ENCODE data around the gene CUTA.

CUTA gene

GRCh38 chr6:33430334-33430733 lies 12.4 kb upstream of the CUTA start:
- Histone ChIP-seq H3K9me3 (ENCODE audit: control insufficient read depth in 1 of 2, low read length in 2 of 2) (no peaks in the 10 kb centered on the region), H3K27me3 (ENCODE audit: control insufficient read depth in 1 of 2, insufficient read depth in 2 of 2, low read length in 2 of 2) (no peaks in the 10 kb centered on the region), H3K27ac (ENCODE audit: low read depth, low read length) (no peak overlapping the region), H3K36me3 (ENCODE audit: control insufficient read depth in 1 of 2, insufficient read depth in 2 of 2, low read length in 2 of 2) (peaks cover 0 to 3% of the 10 kb centered on the region in 2 donors), H3K9ac (ENCODE audit: low read depth in 1 of 2, low read length in 2 of 2) (no peak overlapping the region), H3K4me3 (ENCODE audit: low read depth in 1 of 2, low read length in 2 of 2) (no peak overlapping the region), H3K4me1 (ENCODE audit: control insufficient read depth in 1 of 2, insufficient read depth in 2 of 2, low read length in 2 of 2) (peaks cover 33 to 47% of the 10 kb centered on the region in 2 donors)

GRCh38 chr6:33429750-33430052 lies 11.8 kb upstream of the CUTA start:
- no peak overlapping the region for H3K9ac ChIP-seq (ENCODE audit: low read depth in 1 of 2, low read length in 2 of 2)
- H3K36me3 ChIP-seq (ENCODE audit: control insufficient read depth in 1 of 2, insufficient read depth in 2 of 2, low read length in 2 of 2): no peaks in the 10 kb centered on the region
- H3K4me1 ChIP-seq (ENCODE audit: control insufficient read depth in 1 of 2, insufficient read depth in 2 of 2, low read length in 2 of 2): peaks cover 38 to 52% of the 10 kb centered on the region in 2 donors
- H3K27ac ChIP-seq (ENCODE audit: low read depth, low read length): no peak overlapping the region
- H3K4me3 ChIP-seq (ENCODE audit: low read depth in 1 of 2, low read length in 2 of 2): no peak overlapping the region
- H3K27me3 ChIP-seq (ENCODE audit: control insufficient read depth in 1 of 2, insufficient read depth in 2 of 2, low read length in 2 of 2): no peaks in the 10 kb centered on the region
- no peaks in the 10 kb centered on the region for H3K9me3 ChIP-seq (ENCODE audit: control insufficient read depth in 1 of 2, low read length in 2 of 2)

- Histone ChIP-seq H3K9me3 (ENCODE audit: control insufficient read depth in 1 of 2, low read length in 2 of 2) (no peaks in the 10 kb centered on the region), H3K36me3 (ENCODE audit: control insufficient read depth in 1 of 2, insufficient read depth in 2 of 2, low read length in 2 of 2) (no peaks in the 10 kb centered on the region), H3K27me3 (ENCODE audit: control insufficient read depth in 1 of 2, insufficient read depth in 2 of 2, low read length in 2 of 2) (no peaks in the 10 kb centered on the region), H3K27ac (ENCODE audit: low read depth, low read length) (no peak overlapping the region), H3K9ac (ENCODE audit: low read depth in 1 of 2, low read length in 2 of 2) (no peak overlapping the region), H3K4me3 (ENCODE audit: low read depth in 1 of 2, low read length in 2 of 2) (peak overlapping the region in 1 of 2 donors; percentile 55), H3K4me1 (ENCODE audit: control insufficient read depth in 1 of 2, insufficient read depth in 2 of 2, low read length in 2 of 2) (peaks cover 42 to 57% of the 10 kb centered on the region in 2 donors)
Measured at GRCh38 chr6:33428966-33429749, 11.3 kb upstream of the CUTA start.

- H3K27me3 ChIP-seq (ENCODE audit: control insufficient read depth in 1 of 2, insufficient read depth in 2 of 2, low read length in 2 of 2): no peaks in the 10 kb centered on the region
- no peaks in the 10 kb centered on the region for H3K9me3 ChIP-seq (ENCODE audit: control insufficient read depth in 1 of 2, low read length in 2 of 2)
- peak overlapping the region; percentile 55 to 60 for H3K4me3 ChIP-seq (ENCODE audit: low read depth in 1 of 2, low read length in 2 of 2)
- H3K36me3 ChIP-seq (ENCODE audit: control insufficient read depth in 1 of 2, insufficient read depth in 2 of 2, low read length in 2 of 2): no peaks in the 10 kb centered on the region
- peak overlapping the region; percentile 55 to 58 for H3K9ac ChIP-seq (ENCODE audit: low read depth in 1 of 2, low read length in 2 of 2)
- H3K27ac ChIP-seq (ENCODE audit: low read depth, low read length): no peak overlapping the region
- peaks cover 42 to 58% of the 10 kb centered on the region in 2 donors for H3K4me1 ChIP-seq (ENCODE audit: control insufficient read depth in 1 of 2, insufficient read depth in 2 of 2, low read length in 2 of 2)
Measured at GRCh38 chr6:33428224-33428965, 10.5 kb upstream of the CUTA start.

DNA sequence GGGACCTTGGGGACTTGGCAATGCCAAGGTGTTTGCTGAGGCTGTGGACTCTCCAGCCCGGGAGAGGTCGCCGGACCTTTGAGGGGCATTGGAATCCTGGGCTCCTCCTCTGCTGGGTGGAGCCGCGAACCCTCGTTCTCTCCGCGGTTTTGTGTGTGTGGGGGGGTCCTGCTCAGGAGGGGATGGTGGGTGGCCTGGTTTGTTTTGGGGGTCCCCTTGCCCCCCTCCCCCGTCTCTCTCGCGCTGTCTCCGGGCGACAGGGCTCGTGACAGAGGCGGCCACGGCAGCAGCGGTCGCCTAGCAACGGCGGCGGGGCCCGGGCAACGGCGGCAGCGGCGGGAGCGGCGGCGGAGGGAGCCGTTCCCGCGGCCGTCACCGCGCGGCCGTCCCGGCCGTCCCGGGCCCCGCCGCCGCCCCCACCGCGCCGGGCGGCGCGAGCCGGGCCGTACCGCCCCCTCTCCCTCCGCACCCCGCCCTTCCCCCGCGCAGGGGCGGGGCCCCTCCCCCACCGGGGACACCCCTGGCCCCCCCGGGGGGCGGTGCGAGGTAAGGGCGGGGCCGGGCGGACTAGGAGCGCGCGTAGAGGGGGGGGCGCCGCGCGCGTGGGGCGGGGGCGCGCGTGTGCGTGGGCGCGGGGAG lies 9.8 kb upstream of the CUTA start:
- Histone ChIP-seq H3K27me3 (ENCODE audit: control insufficient read depth in 1 of 2, insufficient read depth in 2 of 2, low read length in 2 of 2) (no peaks in the 10 kb centered on the region), H3K27ac (ENCODE audit: low read depth, low read length) (no peak overlapping the region), H3K36me3 (ENCODE audit: control insufficient read depth in 1 of 2, insufficient read depth in 2 of 2, low read length in 2 of 2) (no peaks in the 10 kb centered on the region), H3K9ac (ENCODE audit: low read depth in 1 of 2, low read length in 2 of 2) (peak overlapping the region in 1 of 2 donors; percentile 69), H3K9me3 (ENCODE audit: control insufficient read depth in 1 of 2, low read length in 2 of 2) (no peaks in the 10 kb centered on the region), H3K4me1 (ENCODE audit: control insufficient read depth in 1 of 2, insufficient read depth in 2 of 2, low read length in 2 of 2) (peaks cover 42 to 58% of the 10 kb centered on the region in 2 donors), H3K4me3 (ENCODE audit: low read depth in 1 of 2, low read length in 2 of 2) (peak overlapping the region; percentile 66 to 67)

GRCh38 chr6:33426590-33427511 lies 8.9 kb upstream of the CUTA start:
- peaks cover 42 to 58% of the 10 kb centered on the region in 2 donors for H3K4me1 ChIP-seq (ENCODE audit: control insufficient read depth in 1 of 2, insufficient read depth in 2 of 2, low read length in 2 of 2)
- no peaks in the 10 kb centered on the region for H3K27me3 ChIP-seq (ENCODE audit: control insufficient read depth in 1 of 2, insufficient read depth in 2 of 2, low read length in 2 of 2)
- H3K27ac ChIP-seq (ENCODE audit: low read depth, low read length): no peak overlapping the region
- H3K4me3 ChIP-seq (ENCODE audit: low read depth in 1 of 2, low read length in 2 of 2): peak overlapping the region; percentile 67 to 74
- H3K9me3 ChIP-seq (ENCODE audit: control insufficient read depth in 1 of 2, low read length in 2 of 2): no peaks in the 10 kb centered on the region
- H3K9ac ChIP-seq (ENCODE audit: low read depth in 1 of 2, low read length in 2 of 2): peak overlapping the region; percentile 69 to 87
- no peaks in the 10 kb centered on the region for H3K36me3 ChIP-seq (ENCODE audit: control insufficient read depth in 1 of 2, insufficient read depth in 2 of 2, low read length in 2 of 2)

DNA sequence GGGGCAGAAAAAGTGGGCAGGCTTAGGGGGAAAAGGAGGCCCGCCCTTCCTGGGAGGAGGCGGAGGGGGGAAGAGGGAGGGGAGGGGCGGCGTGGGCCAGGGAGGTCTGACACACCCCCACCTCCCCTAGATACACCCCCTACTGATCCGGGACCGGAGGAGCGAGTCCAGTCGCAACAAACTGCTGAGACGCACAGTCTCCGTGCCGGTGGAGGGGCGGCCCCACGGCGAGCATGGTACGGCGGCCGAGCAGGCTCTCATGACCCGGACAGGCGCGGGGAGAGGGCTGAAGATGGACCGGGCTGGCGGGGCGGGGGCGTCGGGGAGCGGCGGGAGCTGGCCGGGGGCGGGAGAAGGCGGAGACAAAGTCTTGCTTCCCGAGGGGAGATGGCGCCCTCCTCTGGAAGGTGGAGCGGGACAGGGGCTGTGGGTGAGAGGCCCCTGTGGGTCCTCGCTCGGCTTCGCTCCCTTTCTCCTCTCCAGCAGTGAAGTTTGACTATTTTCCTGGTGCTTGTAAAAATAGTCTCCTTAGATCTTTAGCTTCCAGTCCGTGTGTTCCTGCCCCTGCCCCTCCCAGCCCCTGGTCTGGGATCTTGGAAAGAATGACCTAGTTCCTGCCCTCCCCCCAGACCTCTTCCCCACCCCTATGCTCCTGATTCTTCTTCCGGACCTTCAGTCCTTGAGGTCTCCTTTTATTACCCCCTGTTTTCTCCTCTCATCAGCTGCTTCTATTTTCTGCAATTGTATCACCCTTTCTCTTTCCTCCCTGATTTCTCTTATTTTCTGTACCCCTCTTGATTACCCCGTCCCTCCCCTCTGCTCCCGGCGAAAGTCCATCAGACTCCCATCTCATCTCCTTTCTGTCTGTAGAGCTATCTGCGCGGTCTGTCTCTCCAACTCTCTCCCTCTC lies 8.0 kb upstream of the CUTA start:
- Histone ChIP-seq H3K4me3 (ENCODE audit: low read depth in 1 of 2, low read length in 2 of 2) (peak overlapping the region; percentile 55 to 74), H3K9me3 (ENCODE audit: control insufficient read depth in 1 of 2, low read length in 2 of 2) (no peaks in the 10 kb centered on the region), H3K4me1 (ENCODE audit: control insufficient read depth in 1 of 2, insufficient read depth in 2 of 2, low read length in 2 of 2) (peaks cover 42 to 50% of the 10 kb centered on the region in 2 donors), H3K36me3 (ENCODE audit: control insufficient read depth in 1 of 2, insufficient read depth in 2 of 2, low read length in 2 of 2) (no peaks in the 10 kb centered on the region), H3K27me3 (ENCODE audit: control insufficient read depth in 1 of 2, insufficient read depth in 2 of 2, low read length in 2 of 2) (no peaks in the 10 kb centered on the region), H3K9ac (ENCODE audit: low read depth in 1 of 2, low read length in 2 of 2) (peak overlapping the region; percentile 52 to 87), H3K27ac (ENCODE audit: low read depth, low read length) (peak overlapping the region; percentile 80)

DNA sequence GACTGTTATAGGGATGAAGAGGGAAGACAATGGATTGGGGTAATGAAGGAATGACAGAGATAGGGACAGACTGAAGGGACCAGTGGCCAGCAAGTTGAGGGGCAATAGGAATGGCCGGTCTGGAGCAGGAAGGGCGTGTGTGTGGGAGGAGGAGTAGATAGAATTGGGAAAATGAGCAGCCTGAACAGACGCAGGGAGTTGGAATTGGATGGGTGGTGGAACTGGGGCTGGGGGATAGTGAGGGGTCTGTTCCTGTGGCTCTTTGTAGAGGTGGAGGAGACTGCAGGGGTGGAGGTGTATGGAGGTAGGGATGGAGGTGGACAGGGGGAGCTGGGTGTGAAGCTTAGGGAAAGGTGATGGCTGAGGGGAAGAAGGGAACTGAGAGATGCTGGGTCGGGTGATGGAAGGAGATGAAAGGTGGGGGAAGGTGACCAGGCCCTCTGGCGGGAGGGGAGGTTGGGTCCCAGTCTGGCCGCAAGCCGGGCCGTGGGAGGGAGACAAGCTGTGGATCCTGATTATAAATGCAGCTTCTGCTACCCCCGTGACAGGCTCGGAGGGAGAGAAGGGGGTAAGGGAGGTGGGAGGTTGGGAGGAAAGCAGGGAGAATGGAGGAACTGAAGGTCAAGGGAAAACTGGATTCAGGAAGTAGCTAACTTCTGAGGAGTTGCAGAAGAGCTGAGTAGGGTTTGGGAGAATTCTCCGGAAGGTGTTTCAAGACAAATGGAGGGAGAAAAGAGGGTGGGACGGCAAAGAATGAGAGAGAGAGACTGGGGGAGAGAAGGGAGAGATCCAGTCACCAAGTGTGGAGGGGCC lies 7.2 kb upstream of the CUTA start:
- Histone ChIP-seq H3K27ac (ENCODE audit: low read depth, low read length) (peak overlapping the region; percentile 80), H3K36me3 (ENCODE audit: control insufficient read depth in 1 of 2, insufficient read depth in 2 of 2, low read length in 2 of 2) (no peaks in the 10 kb centered on the region), H3K9me3 (ENCODE audit: control insufficient read depth in 1 of 2, low read length in 2 of 2) (no peaks in the 10 kb centered on the region), H3K4me3 (ENCODE audit: low read depth in 1 of 2, low read length in 2 of 2) (peak overlapping the region; percentile 55 to 74), H3K27me3 (ENCODE audit: control insufficient read depth in 1 of 2, insufficient read depth in 2 of 2, low read length in 2 of 2) (no peaks in the 10 kb centered on the region), H3K9ac (ENCODE audit: low read depth in 1 of 2, low read length in 2 of 2) (peak overlapping the region; percentile 43 to 87), H3K4me1 (ENCODE audit: control insufficient read depth in 1 of 2, insufficient read depth in 2 of 2, low read length in 2 of 2) (peaks cover 34 to 42% of the 10 kb centered on the region in 2 donors)

Data from duodenal mucosa (tissue), 2 donors.